ENCODE measurements around the gene FAM83C.

FAM83C gene

DNA sequence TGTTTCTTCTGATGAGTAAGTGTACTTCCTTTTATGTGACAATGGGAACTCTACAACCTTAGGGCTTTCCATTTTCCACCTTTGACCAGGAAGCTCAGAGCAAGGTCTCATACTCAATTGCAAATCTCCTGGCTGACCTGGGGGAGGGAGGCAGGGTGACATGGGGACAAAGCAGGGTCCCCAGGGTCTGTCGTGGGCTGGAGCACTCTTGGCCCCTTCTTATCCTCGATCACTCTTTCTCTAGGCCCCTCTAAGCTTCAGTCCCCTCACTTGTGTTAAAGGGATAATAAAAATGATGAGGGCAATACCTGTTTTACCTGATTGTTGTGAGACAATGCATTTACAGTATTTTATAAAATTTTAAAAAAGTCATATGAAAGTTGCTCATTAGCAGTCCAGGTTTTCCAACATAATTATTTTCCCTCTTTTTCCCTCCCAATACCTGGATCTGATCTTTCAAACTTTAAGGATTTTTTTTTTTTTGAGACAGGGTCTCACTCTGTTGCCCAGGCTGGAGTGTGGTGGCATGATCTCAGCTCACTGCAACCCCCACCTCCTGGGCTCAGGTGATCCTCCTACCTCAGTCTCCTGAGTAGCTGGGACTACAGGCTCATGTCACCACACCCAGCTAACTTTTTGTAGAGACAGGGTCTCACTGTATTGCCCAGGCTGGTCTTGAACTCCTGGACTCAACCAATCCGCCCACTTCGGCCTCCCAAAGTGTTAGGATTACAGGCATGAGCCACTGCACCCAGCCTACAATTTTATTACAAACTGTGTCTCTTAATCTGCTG is 8.4 kb upstream of the FAM83C start:
- no peaks in the 10 kb centered on the region for H3K9me3 ChIP-seq (ENCODE audit: severe bottlenecking)
- H3K27ac ChIP-seq (ENCODE audit: poor library complexity, severe bottlenecking): peak overlapping the region; percentile 99
- ATAC-seq (ENCODE audit: low read depth): no peak
- peaks cover 18% of the 10 kb centered on the region for H3K36me3 ChIP-seq (ENCODE audit: low read depth)
- no peaks in the 10 kb centered on the region for H3K27me3 ChIP-seq (ENCODE audit: insufficient read depth, poor library complexity, severe bottlenecking)
- H3K4me1 ChIP-seq (ENCODE audit: insufficient read depth, poor library complexity, severe bottlenecking): peaks cover 44% of the 10 kb centered on the region
- peak; percentile 60 for DNase-seq (ENCODE audit: low spot score)
- no peak overlapping the region for H3K4me3 ChIP-seq (ENCODE audit: severe bottlenecking)
- TF ChIP-seq, protein P1, sequence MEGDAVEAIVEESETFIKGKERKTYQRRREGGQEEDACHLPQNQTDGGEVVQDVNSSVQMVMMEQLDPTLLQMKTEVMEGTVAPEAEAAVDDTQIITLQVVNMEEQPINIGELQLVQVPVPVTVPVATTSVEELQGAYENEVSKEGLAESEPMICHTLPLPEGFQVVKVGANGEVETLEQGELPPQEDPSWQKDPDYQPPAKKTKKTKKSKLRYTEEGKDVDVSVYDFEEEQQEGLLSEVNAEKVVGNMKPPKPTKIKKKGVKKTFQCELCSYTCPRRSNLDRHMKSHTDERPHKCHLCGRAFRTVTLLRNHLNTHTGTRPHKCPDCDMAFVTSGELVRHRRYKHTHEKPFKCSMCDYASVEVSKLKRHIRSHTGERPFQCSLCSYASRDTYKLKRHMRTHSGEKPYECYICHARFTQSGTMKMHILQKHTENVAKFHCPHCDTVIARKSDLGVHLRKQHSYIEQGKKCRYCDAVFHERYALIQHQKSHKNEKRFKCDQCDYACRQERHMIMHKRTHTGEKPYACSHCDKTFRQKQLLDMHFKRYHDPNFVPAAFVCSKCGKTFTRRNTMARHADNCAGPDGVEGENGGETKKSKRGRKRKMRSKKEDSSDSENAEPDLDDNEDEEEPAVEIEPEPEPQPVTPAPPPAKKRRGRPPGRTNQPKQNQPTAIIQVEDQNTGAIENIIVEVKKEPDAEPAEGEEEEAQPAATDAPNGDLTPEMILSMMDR (IDR thresholded peaks at IDR 0.05; ENCODE audit: poor library complexity, severe bottlenecking): no peak

DNA sequence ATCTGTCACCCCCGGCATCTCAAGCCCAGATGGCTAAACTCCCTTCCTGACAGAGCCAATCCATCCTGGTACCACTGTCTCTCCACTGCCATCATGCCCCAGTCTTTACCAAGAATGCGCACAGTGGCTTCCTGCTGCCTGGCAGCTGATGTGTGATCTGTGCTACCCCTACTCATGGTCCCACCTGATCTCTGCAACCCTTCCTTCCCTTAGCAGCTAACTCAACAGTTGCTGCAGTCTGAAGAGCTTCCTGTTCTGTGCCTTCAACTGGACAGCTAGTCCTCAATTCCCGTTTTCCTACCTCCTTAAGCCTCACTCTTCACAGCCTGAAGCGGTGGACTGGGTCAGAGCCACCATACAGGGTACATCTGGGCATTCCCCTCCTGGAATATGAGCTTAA is 7.6 kb upstream of the FAM83C start:
- ATAC-seq (ENCODE audit: low read depth) (no peak), DNase-seq (ENCODE audit: low spot score) (no peak)
- H3K27ac ChIP-seq (ENCODE audit: poor library complexity, severe bottlenecking): no peak overlapping the region
- H3K4me3 ChIP-seq (ENCODE audit: severe bottlenecking): no peak overlapping the region
- no peaks in the 10 kb centered on the region for H3K27me3 ChIP-seq (ENCODE audit: insufficient read depth, poor library complexity, severe bottlenecking)
- peaks cover 35% of the 10 kb centered on the region for H3K4me1 ChIP-seq (ENCODE audit: insufficient read depth, poor library complexity, severe bottlenecking)
- no peaks in the 10 kb centered on the region for H3K9me3 ChIP-seq (ENCODE audit: severe bottlenecking)
- TF ChIP-seq, protein P1 (IDR thresholded peaks at IDR 0.05; ENCODE audit: poor library complexity, severe bottlenecking): no peak
- peaks cover 11% of the 10 kb centered on the region for H3K36me3 ChIP-seq (ENCODE audit: low read depth)

DNA sequence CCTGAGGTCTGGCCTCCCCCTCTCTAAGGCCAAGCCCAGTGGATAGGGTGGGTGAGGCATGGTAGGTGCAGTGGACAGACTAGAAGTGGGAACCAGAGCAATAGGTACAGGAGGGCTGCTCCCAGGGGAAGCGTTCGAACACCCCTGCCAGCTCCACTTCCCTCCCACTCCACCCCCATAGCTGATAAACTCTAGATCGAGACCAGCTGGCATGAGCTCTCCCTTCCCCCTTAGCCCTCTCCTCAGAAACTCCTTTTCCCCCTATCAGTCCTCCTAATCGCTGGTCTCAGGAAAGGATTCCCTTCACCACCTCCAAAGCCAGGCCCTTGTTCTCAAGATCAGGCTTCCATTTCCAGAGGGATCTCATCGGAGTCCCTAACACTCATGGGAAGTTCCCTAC is 6.0 kb upstream of the FAM83C start:
- H3K4me1 ChIP-seq (ENCODE audit: insufficient read depth, poor library complexity, severe bottlenecking): peaks cover 22% of the 10 kb centered on the region
- no peak overlapping the region for H3K27ac ChIP-seq (ENCODE audit: poor library complexity, severe bottlenecking)
- peaks cover 2% of the 10 kb centered on the region for H3K36me3 ChIP-seq (ENCODE audit: low read depth)
- H3K9me3 ChIP-seq (ENCODE audit: severe bottlenecking): no peaks in the 10 kb centered on the region
- no peaks in the 10 kb centered on the region for H3K27me3 ChIP-seq (ENCODE audit: insufficient read depth, poor library complexity, severe bottlenecking)
- ATAC-seq (ENCODE audit: low read depth): no peak
- TF ChIP-seq, protein P1 (IDR thresholded peaks at IDR 0.05; ENCODE audit: poor library complexity, severe bottlenecking): no peak
- no peak for DNase-seq (ENCODE audit: low spot score)
- no peak overlapping the region for H3K4me3 ChIP-seq (ENCODE audit: severe bottlenecking)

DNA sequence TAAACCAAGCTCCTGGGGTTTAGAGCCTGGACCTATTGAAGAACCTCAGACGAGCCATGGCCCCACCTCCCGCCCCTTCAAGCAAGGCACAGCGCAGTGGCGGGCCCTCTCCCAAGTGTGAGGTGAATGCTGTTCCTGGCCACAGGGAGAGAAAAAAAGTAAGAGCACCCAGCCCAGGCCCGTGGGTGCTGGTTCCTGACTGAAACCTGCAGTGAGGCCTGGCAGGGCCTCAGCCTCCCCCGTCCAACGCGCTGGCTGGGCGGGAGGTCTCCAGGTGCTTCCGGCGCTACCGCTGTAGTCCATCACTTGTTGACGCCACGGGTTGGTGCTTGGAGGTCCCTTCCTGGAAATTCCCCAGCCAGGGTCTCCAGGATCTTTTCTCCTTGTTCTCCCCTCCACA is 5.5 kb upstream of the FAM83C start:
- no peaks in the 10 kb centered on the region for H3K9me3 ChIP-seq (ENCODE audit: severe bottlenecking)
- no peaks in the 10 kb centered on the region for H3K36me3 ChIP-seq (ENCODE audit: low read depth)
- H3K4me3 ChIP-seq (ENCODE audit: severe bottlenecking): no peak overlapping the region
- TF ChIP-seq, protein P1 (IDR thresholded peaks at IDR 0.05; ENCODE audit: poor library complexity, severe bottlenecking): no peak
- DNase-seq (ENCODE audit: low spot score): no peak
- ATAC-seq (ENCODE audit: low read depth): no peak
- H3K27me3 ChIP-seq (ENCODE audit: insufficient read depth, poor library complexity, severe bottlenecking): no peaks in the 10 kb centered on the region
- no peak overlapping the region for H3K27ac ChIP-seq (ENCODE audit: poor library complexity, severe bottlenecking)
- H3K4me1 ChIP-seq (ENCODE audit: insufficient read depth, poor library complexity, severe bottlenecking): peaks cover 16% of the 10 kb centered on the region

DNA sequence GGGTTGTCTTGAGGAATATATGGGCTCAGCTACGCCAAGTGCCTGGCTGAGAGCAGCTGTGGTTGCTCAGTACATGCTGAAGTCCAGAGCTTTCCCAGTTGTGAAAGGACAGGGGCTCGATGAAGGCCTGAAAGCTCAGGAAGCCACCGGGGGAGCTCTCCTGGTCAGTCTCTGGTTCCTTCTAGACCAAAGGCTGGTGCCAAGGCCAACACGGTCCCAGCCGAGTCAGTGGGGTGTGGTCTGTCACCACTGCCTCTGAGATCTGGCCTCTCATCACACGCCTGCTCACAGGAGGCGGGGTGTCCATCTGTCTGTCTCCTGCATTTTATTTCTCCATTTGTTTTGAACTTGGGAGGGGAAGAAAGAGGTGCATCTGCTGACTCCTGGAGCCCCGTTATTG is 4.9 kb upstream of the FAM83C start:
- H3K27me3 ChIP-seq (ENCODE audit: insufficient read depth, poor library complexity, severe bottlenecking): no peaks in the 10 kb centered on the region
- TF ChIP-seq, protein P1 (IDR thresholded peaks at IDR 0.05; ENCODE audit: poor library complexity, severe bottlenecking): no peak
- H3K9me3 ChIP-seq (ENCODE audit: severe bottlenecking): no peaks in the 10 kb centered on the region
- no peak overlapping the region for H3K27ac ChIP-seq (ENCODE audit: poor library complexity, severe bottlenecking)
- no peak for DNase-seq (ENCODE audit: low spot score)
- peak; percentile 17 for ATAC-seq (ENCODE audit: low read depth)
- H3K4me1 ChIP-seq (ENCODE audit: insufficient read depth, poor library complexity, severe bottlenecking): peaks cover 11% of the 10 kb centered on the region
- H3K4me3 ChIP-seq (ENCODE audit: severe bottlenecking): no peak overlapping the region
- no peaks in the 10 kb centered on the region for H3K36me3 ChIP-seq (ENCODE audit: low read depth)

Measured in RWPE2 (cell line).